IMR-90 (cell line): ENCODE results near the gene ZCCHC7. TPM values are rescaled to one million over a fixed set of nuclear protein-coding genes. Genes with fewer than 3 reads are reported as not detected.

Experiments
- ATAC-seq: fragments of 200-7000 bp; cut with Tn5 transposase; 2 replicates; pipeline ENCODE4 v1.9.1; 2020; ENCODE audit warnings: low read depth, mild to moderate bottlenecking, moderate library complexity
- BruUV-seq: library from RNA; stranded (reverse); fragments of 400-500 nt; replicated peaks from 2 replicates; lab custom pipeline; 2021; lab: Mats Ljungman, UMichigan
- CTCF ChIA-PET: fragments of 300-600 bp; formaldehyde crosslinking; extraction: SDS; loops from one replicate; lab custom pipeline; 2021; ENCODE audit warnings: antibody characterized with exemption; lab: Yijun Ruan, JAX
- POLR2A ChIA-PET: fragments of 300-600 bp; sonication (Branson Sonifier 250); formaldehyde crosslinking; loops from one replicate; lab custom pipeline; 2022; ENCODE audit warnings: antibody characterized with exemption; ENCODE audit not compliant: unreplicated experiment; lab: Charles Lee
- DNase-seq: peaks from one replicate; pipeline ENCODE4 v3.0.0; 2013
- H2AFZ ChIP-seq: replicated peaks from 2 replicates; pipeline ENCODE3; 2013; ENCODE audit warnings: low read length, mild to moderate bottlenecking; ENCODE audit not compliant: poor library complexity
- H2AK5ac ChIP-seq: 2 replicates; pipeline ENCODE4 v1.6.1; 2013; ENCODE audit warnings: low read depth, low read length, inconsistent platforms
- H2AK9ac ChIP-seq: replicated peaks from 2 replicates; pipeline ENCODE3; 2013; ENCODE audit warnings: mild to moderate bottlenecking, low read depth, low read length, moderate library complexity; ENCODE audit not compliant: poor library complexity
- H2BK120ac ChIP-seq: 2 replicates; pipeline ENCODE4 v1.6.1; 2013; ENCODE audit warnings: low read depth, low read length, inconsistent platforms
- H2BK15ac ChIP-seq: 3 replicates; pipeline ENCODE4 v1.6.1; 2013; ENCODE audit warnings: low read depth, low read length, inconsistent platforms
- H2BK20ac ChIP-seq: 2 replicates; pipeline ENCODE4 v1.6.1; 2013; ENCODE audit warnings: low read depth, mild to moderate bottlenecking, inconsistent platforms, low read length, moderate library complexity
- H2BK5ac ChIP-seq: 2 replicates; pipeline ENCODE4 v1.6.1; 2013; ENCODE audit warnings: mild to moderate bottlenecking, low read depth, low read length, inconsistent platforms; ENCODE audit not compliant: poor library complexity, severe bottlenecking
- H3K14ac ChIP-seq: replicated peaks from 2 replicates; pipeline ENCODE4 v1.6.1; 2013; ENCODE audit warnings: low read depth, low read length, inconsistent platforms
- H3K18ac ChIP-seq: 2 replicates; pipeline ENCODE4 v1.6.1; 2013; ENCODE audit warnings: low read depth, low read length, control low read depth
- H3K23ac ChIP-seq: 2 replicates; pipeline ENCODE4 v1.6.1; 2013; ENCODE audit warnings: low read depth, low read length, inconsistent platforms
- H3K27ac ChIP-seq: 2 replicates; pipeline ENCODE4 v1.5.1; 2013; ENCODE audit warnings: mild to moderate bottlenecking, control low read depth, low read length; ENCODE audit not compliant: insufficient read depth
- H3K27me3 ChIP-seq: 2 replicates; pipeline ENCODE4 v1.6.1; 2013; ENCODE audit warnings: low read length; ENCODE audit not compliant: control insufficient read depth, insufficient read depth
- H3K36me3 ChIP-seq: 2 replicates; pipeline ENCODE4 v1.6.1; 2013; ENCODE audit warnings: low read length, mixed read lengths; ENCODE audit not compliant: control insufficient read depth, insufficient read depth
- H3K4ac ChIP-seq: 2 replicates; pipeline ENCODE4 v1.6.1; 2013; ENCODE audit warnings: low read depth, low read length, inconsistent platforms
- H3K4me1 ChIP-seq: 2 replicates; pipeline ENCODE4 v1.6.1; 2013; ENCODE audit warnings: low read length, mixed read lengths; ENCODE audit not compliant: control insufficient read depth, insufficient read depth
- H3K4me2 ChIP-seq: 2 replicates; pipeline ENCODE4 v1.6.1; 2013; ENCODE audit warnings: low read depth, mild to moderate bottlenecking, control low read depth, low read length, moderate library complexity
- H3K4me3 ChIP-seq: 2 replicates; pipeline ENCODE4 v1.5.1; 2013; ENCODE audit warnings: low read depth, mild to moderate bottlenecking, control low read depth, low read length, moderate library complexity; ENCODE audit not compliant: insufficient read depth
- H3K56ac ChIP-seq: 2 replicates; pipeline ENCODE4 v1.6.1; 2013; ENCODE audit warnings: low read length, inconsistent platforms; ENCODE audit not compliant: insufficient read depth; ENCODE audit errors: extremely low read depth
- H3K79me1 ChIP-seq, 2 experiments: 2 replicates each; pipeline ENCODE4 v1.6.1; 2013; ENCODE audit warnings: low read length in 2 of 2, inconsistent platforms in 1 of 2, low read depth in 1 of 2
- H3K9ac ChIP-seq: 2 replicates; pipeline ENCODE4 v1.6.1; 2013; ENCODE audit warnings: low read depth, low read length, control low read depth
- H3K9me1 ChIP-seq: 2 replicates; pipeline ENCODE4 v1.6.1; 2013; ENCODE audit warnings: low read length, inconsistent platforms; ENCODE audit not compliant: insufficient read depth
- H3K9me3 ChIP-seq: 2 replicates; pipeline ENCODE4 v1.6.1; 2013; ENCODE audit warnings: low read length; ENCODE audit not compliant: control insufficient read depth, insufficient read depth
- H4K20me1 ChIP-seq: 2 replicates; pipeline ENCODE4 v1.6.1; 2013; ENCODE audit warnings: low read length, inconsistent platforms; ENCODE audit not compliant: insufficient read depth
- H4K5ac ChIP-seq: 2 replicates; pipeline ENCODE4 v1.6.1; 2013; ENCODE audit warnings: mild to moderate bottlenecking, low read depth, low read length, control low read depth
- H4K8ac ChIP-seq, 2 experiments: 2 replicates each; pipeline ENCODE4 v1.6.1; 2013; ENCODE audit warnings: low read depth in 2 of 2, low read length in 2 of 2, control low read depth in 1 of 2, inconsistent platforms in 1 of 2
- H4K91ac ChIP-seq: 2 replicates; pipeline ENCODE4 v1.6.1; 2013; ENCODE audit warnings: low read depth, low read length, inconsistent platforms; ENCODE audit not compliant: insufficient read depth
- BHLHE40 ChIP-seq: fragments of 150-350 bp; IDR thresholded peaks from 2 replicates; pipeline ENCODE4 v1.6.1; 2016; ENCODE audit warnings: mild to moderate bottlenecking, low read depth, low read length
- CEBPB ChIP-seq: IDR thresholded peaks from 2 replicates; pipeline ENCODE4 v1.6.1; 2012; ENCODE audit warnings: low read depth, low read length, improper control_type of control experiment
- ELK1 ChIP-seq: fragments of 150-350 bp; IDR thresholded peaks from 2 replicates; pipeline ENCODE4 v1.6.1; 2016; ENCODE audit warnings: low read depth, mild to moderate bottlenecking, low read length, moderate library complexity, borderline replicate concordance
- FOS ChIP-seq: fragments of 150-350 bp; IDR thresholded peaks from 2 replicates; pipeline ENCODE4 v1.6.1; 2016; ENCODE audit warnings: low read depth, low read length
- SMC3 ChIP-seq: fragments of 150-350 bp; IDR thresholded peaks from 2 replicates; pipeline ENCODE4 v1.6.1; 2016; ENCODE audit warnings: low read depth, mild to moderate bottlenecking, antibody characterized with exemption, low read length, moderate library complexity
- WGBS, 2 experiments: methylation state at CpG; one replicate each; pipeline versions ENCODE4 v1.1.5 to v1.1.7; 2013; ENCODE audit warnings: missing lambda C conversion rate in 2 of 2; ENCODE audit not compliant: insufficient read length in 1 of 2; ENCODE audit errors: extremely low coverage in 2 of 2; 5-methylcytosine and 5-hydroxymethylcytosine counted together
- dilution Hi-C: fragments of 300-500 bp; cut with HindIII; formaldehyde crosslinking; loops from one replicate; pipeline ENCODE4 v1.14.3; 2018; ENCODE audit warnings: low sequenced_read_pairs; ENCODE audit not compliant: unreplicated experiment
- in situ Hi-C: fragments of 300-500 bp; cut with MboI; formaldehyde crosslinking; loops from 3 replicates; pipeline ENCODE4 v1.14.3; 2019; ENCODE audit warnings: low sequenced_read_pairs, inconsistent platforms, mixed read lengths
- intact Hi-C: fragments of 100-400 bp; cut with micrococcal nuclease; formaldehyde crosslinking; loops from 2 replicates; pipeline ENCODE4 v1.10.0; 2022
- polyA plus RNA-seq, 3 experiments: library from polyadenylated mRNA; depleted of rRNA; stranded (reverse); fragments of >200 nt; gene quantifications; 2 replicates each; pipeline ENCODE4 v1.2.3, GENCODE V29; 2012; ENCODE audit warnings: low replicate concordance in 1 of 3
- total RNA-seq: library from RNA; depleted of rRNA; stranded (reverse); fragments of >200 nt; gene quantifications from 2 replicates; pipeline ENCODE4 v1.2.3, GENCODE V29; 2012

Gene ZCCHC7
- total and polyA plus RNA-seq, 2 of the 4 experiments (the other 2 are of a cell fraction): 13.6 to 28.7 TPM

GRCh38 chr9:37290366-37290939 is 170.1 kb downstream of the ZCCHC7 start (continued):
- TF ChIP-seq ELK1: no peak

- no peak overlapping the region for H2BK120ac ChIP-seq
- POLR2A ChIA-PET: no interaction called here
- no peaks in the 10 kb centered on the region for H4K20me1 ChIP-seq
- H3K9me3 ChIP-seq: no peaks in the 10 kb centered on the region
- peak; percentile 67; the same call in 1 of the 2 replicates for ATAC-seq
- no peak overlapping the region for H3K23ac ChIP-seq
- H3K36me3 ChIP-seq: no peaks in the 10 kb centered on the region
- TF ChIP-seq BHLHE40: peak; percentile 26; the same call in 1 of the 2 replicates
- TF ChIP-seq SMC3: no peak
- TF ChIP-seq CEBPB: peak; percentile 97
- peak; percentile 55; the same call in 1 of the 2 replicates for TF ChIP-seq FOS
- no peak overlapping the region for H4K5ac ChIP-seq
- H2BK20ac ChIP-seq: no peak overlapping the region
- no peak overlapping the region; a peak in 1 of 4 replicates for H4K8ac ChIP-seq
- peak overlapping the region; percentile 85 for H3K4me2 ChIP-seq
- no peak overlapping the region for H3K14ac ChIP-seq
- H2AK5ac ChIP-seq: no peak overlapping the region
- H2AK9ac ChIP-seq: no peak overlapping the region
- H3K79me1 ChIP-seq: peaks cover 3 to 12% of the 10 kb centered on the region in 2 experiments; a peak in 2 of 4 replicates
- no CpG with 5 or more reads among the region's 2 CpGs for WGBS, 2 experiments
- no peak overlapping the region for H2BK15ac ChIP-seq
- DNase-seq: peak; percentile 88
- H3K18ac ChIP-seq: no peak overlapping the region
- H3K4me1 ChIP-seq: peaks cover 3% of the 10 kb centered on the region
- no peaks in the 10 kb centered on the region for H3K27me3 ChIP-seq
- intact Hi-C loops (loop anchor here (10.0 kb wide), 1 partner anchor 56 kb away; no protein-coding TSS in a partner anchor), in situ Hi-C loops (no loop called here), dilution Hi-C loops (no loop called here)
- BruUV-seq: no TSS peak
- no peak overlapping the region; the same call in 1 of the 2 replicates for H3K27ac ChIP-seq
- no peak overlapping the region for H3K4me3 ChIP-seq
- H2AFZ ChIP-seq: no peak overlapping the region
- H3K56ac ChIP-seq: no peak overlapping the region
- CTCF ChIA-PET: no interaction called here
- H3K9me1 ChIP-seq: no peaks in the 10 kb centered on the region
- no peak overlapping the region for H3K4ac ChIP-seq
- no peak overlapping the region; the same call in 1 of the 2 replicates for H3K9ac ChIP-seq
- peak overlapping the region; percentile 85 for H2BK5ac ChIP-seq
- no peak overlapping the region for H4K91ac ChIP-seq
Observed at GRCh38 chr9:37290940-37291485, 170.6 kb downstream of the ZCCHC7 start.
